Progenitor cell of endocrine pancreas (in vitro differentiated cells): ENCODE data around the gene BRPF3. TPM values are rescaled to one million over a fixed set of nuclear protein-coding genes. Genes with fewer than 3 reads are reported as not detected.

Experiments
- DNase-seq: peaks from one replicate; pipeline ENCODE4 v3.0.0; 2021; ENCODE audit warnings: low spot score; ENCODE audit not compliant: unreplicated experiment
- H3K27ac Mint-ChIP-seq: 2 replicates; pipeline ENCODE4 v1.8.0; 2021; ENCODE audit warnings: mild to moderate bottlenecking, moderate library complexity, mixed read lengths
- H3K27me3 Mint-ChIP-seq: 2 replicates; pipeline ENCODE4 v1.8.0; 2021; ENCODE audit warnings: mixed read lengths
- H3K36me3 Mint-ChIP-seq: 2 replicates; pipeline ENCODE4 v1.8.0; 2022; ENCODE audit warnings: mixed read lengths; ENCODE audit not compliant: insufficient read depth
- H3K4me1 Mint-ChIP-seq: 2 replicates; pipeline ENCODE4 v1.8.0; 2021; ENCODE audit warnings: low read depth, mixed read lengths
- H3K4me3 Mint-ChIP-seq: 2 replicates; pipeline ENCODE4 v1.8.0; 2021; ENCODE audit warnings: low read depth, mild to moderate bottlenecking, moderate library complexity, mixed read lengths
- H3K9me3 Mint-ChIP-seq: 2 replicates; pipeline ENCODE4 v1.8.0; 2021; ENCODE audit warnings: low read depth, mixed read lengths
- CTCF ChIP-seq: fragments of 200-600 bp; sonication (generic); IDR thresholded peaks from one replicate; pipeline ENCODE4 v1.5.0; 2021; ENCODE audit warnings: antibody characterized with exemption, mild to moderate bottlenecking; ENCODE audit not compliant: unreplicated experiment
- total RNA-seq: library from RNA; stranded (reverse); gene quantifications from 2 replicates; pipeline ENCODE4 v1.2.1, GENCODE V29; 2021

Gene BRPF3
- total RNA-seq, 1 donor from 2014 or later, result 73.1 TPM

- no peak for DNase-seq
- Mint-ChIP-seq H3K4me3 (no peak overlapping the region), H3K27me3 (no peaks in the 10 kb centered on the region), H3K4me1 (peaks cover 2% of the 10 kb centered on the region), H3K9me3 (peaks cover 18% of the 10 kb centered on the region), H3K36me3 (peaks cover 1% of the 10 kb centered on the region), H3K27ac (no peak overlapping the region)
- TF ChIP-seq CTCF, result no peak
Measured at GRCh38 chr6:36155662-36156061, 40.9 kb upstream of the BRPF3 start.

GRCh38 chr6:36160147-36160760 lies 36.3 kb upstream of the BRPF3 start:
- Mint-ChIP-seq H3K36me3 (peaks cover 1% of the 10 kb centered on the region), H3K4me1 (peaks cover 9% of the 10 kb centered on the region), H3K9me3 (peaks cover 9% of the 10 kb centered on the region), H3K27me3 (no peaks in the 10 kb centered on the region), H3K27ac (no peak overlapping the region), H3K4me3 (no peak overlapping the region)
- no peak for TF ChIP-seq CTCF
- DNase-seq, result no peak

- DNase-seq, result no peak
- no peak overlapping the region for H3K27ac Mint-ChIP-seq
- peaks cover 2% of the 10 kb centered on the region for H3K36me3 Mint-ChIP-seq
- no peaks in the 10 kb centered on the region for H3K27me3 Mint-ChIP-seq
- H3K4me1 Mint-ChIP-seq, result no peaks in the 10 kb centered on the region
- peaks cover 7% of the 10 kb centered on the region for H3K9me3 Mint-ChIP-seq
- no peak for TF ChIP-seq CTCF
- no peak overlapping the region for H3K4me3 Mint-ChIP-seq
Measured at GRCh38 chr6:36169023-36170007, 27.2 kb upstream of the BRPF3 start.

- H3K36me3 Mint-ChIP-seq, result peaks cover 2% of the 10 kb centered on the region
Measured at GRCh38 chr6:36170704-36171103, 25.8 kb upstream of the BRPF3 start.

More at GRCh38 chr6:36170704-36171103, 25.8 kb upstream of the BRPF3 start:
- H3K4me1 Mint-ChIP-seq, result no peaks in the 10 kb centered on the region
- no peak overlapping the region for H3K4me3 Mint-ChIP-seq
- no peaks in the 10 kb centered on the region for H3K27me3 Mint-ChIP-seq
- no peak for TF ChIP-seq CTCF
- H3K27ac Mint-ChIP-seq, result no peak overlapping the region
- peaks cover 7% of the 10 kb centered on the region for H3K9me3 Mint-ChIP-seq
- DNase-seq, result no peak
